Mucosa of rectum (tissue), 2 donors: Measurements from ENCODE around the gene KNL1.
"Not testable (repeated sequence)": the region's sequence is repeated elsewhere in the genome, so short reads cannot be mapped to it uniquely, and the experiment has no call there.

Experiments
- H3K27ac ChIP-seq, 2 donors: one replicate each; pipeline ENCODE4 v1.7.0; 2013; ENCODE audit warnings: inconsistent platforms in 2 of 2, low read depth in 2 of 2, low read length in 2 of 2
- H3K27me3 ChIP-seq, 2 donors: one replicate each; pipeline ENCODE4 v1.7.0; 2013; ENCODE audit warnings: low read length in 2 of 2; ENCODE audit not compliant: control insufficient read depth in 2 of 2, insufficient read depth in 2 of 2
- H3K36me3 ChIP-seq, 2 donors: one replicate each; pipeline ENCODE4 v1.7.0; 2013; ENCODE audit warnings: low read length in 2 of 2; ENCODE audit not compliant: control insufficient read depth in 2 of 2, insufficient read depth in 2 of 2
- H3K4me1 ChIP-seq, 2 donors: one replicate each; pipeline ENCODE4 v1.7.0; 2013; ENCODE audit warnings: low read length in 2 of 2, mild to moderate bottlenecking in 1 of 2; ENCODE audit not compliant: control insufficient read depth in 2 of 2, insufficient read depth in 2 of 2
- H3K4me3 ChIP-seq, 2 donors: one replicate each; pipeline ENCODE4 v1.7.0; 2013; ENCODE audit warnings: low read length in 2 of 2
- H3K9ac ChIP-seq, 2 donors: one replicate each; pipeline ENCODE4 v1.7.0; 2013; ENCODE audit warnings: low read length in 2 of 2, low read depth in 1 of 2, mild to moderate bottlenecking in 1 of 2
- H3K9me3 ChIP-seq, 2 donors: one replicate each; pipeline ENCODE4 v1.7.0; 2013; ENCODE audit warnings: low read length in 2 of 2; ENCODE audit not compliant: control insufficient read depth in 2 of 2
- donor health status: healthy.
- donor health status: Normal muscosa, but diverticular disease.

KNL1 gene

DNA sequence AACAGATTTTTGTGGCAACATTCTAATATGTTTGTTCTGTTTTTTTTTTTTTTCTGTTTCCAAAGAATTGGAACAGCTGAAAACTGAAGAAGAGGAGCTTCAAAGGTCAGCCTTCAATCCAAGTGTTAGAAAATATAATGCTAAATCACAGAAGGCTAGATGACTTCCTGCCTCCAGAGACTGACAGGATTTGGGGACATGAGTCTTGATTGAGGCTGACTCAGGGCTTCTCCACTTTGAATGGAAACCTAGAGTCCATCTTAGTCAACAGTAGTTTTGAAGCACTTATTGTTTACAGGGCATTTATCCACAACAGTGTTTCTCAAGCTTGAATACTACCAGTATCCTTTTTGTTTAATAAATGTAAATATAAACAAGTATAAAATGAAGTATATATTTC is 56.4 kb downstream of the KNL1 start:
- no peak overlapping the region for H3K27ac ChIP-seq
- no peaks in the 10 kb centered on the region for H3K4me1 ChIP-seq
- no peaks in the 10 kb centered on the region for H3K27me3 ChIP-seq
- no peaks in the 10 kb centered on the region for H3K36me3 ChIP-seq
- H3K9me3 ChIP-seq = no peaks in the 10 kb centered on the region
- H3K4me3 ChIP-seq = no peak overlapping the region
- no peak overlapping the region for H3K9ac ChIP-seq

DNA sequence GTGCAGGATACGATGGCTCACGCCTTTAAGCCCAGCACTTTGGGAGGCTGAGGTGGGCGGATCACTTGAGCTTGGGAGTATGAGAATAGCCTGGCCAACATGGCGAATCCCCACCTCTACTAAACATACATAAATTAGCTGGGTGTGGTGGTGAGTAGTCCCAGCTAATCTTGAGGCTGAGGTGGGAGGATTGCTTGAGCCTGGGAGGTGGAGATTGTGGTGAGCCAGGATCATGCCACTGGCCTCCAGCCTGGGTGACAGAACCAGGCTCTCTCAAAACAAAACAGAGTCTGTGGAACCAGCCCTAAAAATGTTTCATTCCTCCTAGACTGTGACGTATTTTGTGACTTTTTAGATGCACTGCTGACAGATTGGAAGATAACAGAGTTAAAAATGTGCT is 66.6 kb downstream of the KNL1 start:
- Histone ChIP-seq H3K27ac (no peak overlapping the region), H3K36me3 (no peaks in the 10 kb centered on the region), H3K4me3 (no peak overlapping the region), H3K9ac (no peak overlapping the region), H3K9me3 (no peaks in the 10 kb centered on the region), H3K27me3 (no peaks in the 10 kb centered on the region), H3K4me1 (no peaks in the 10 kb centered on the region)

- Histone ChIP-seq H3K4me1 (no peaks in the 10 kb centered on the region), H3K9me3 (no peaks in the 10 kb centered on the region), H3K36me3 (no peaks in the 10 kb centered on the region), H3K27ac (no peak overlapping the region), H3K9ac (no peak overlapping the region), H3K27me3 (no peaks in the 10 kb centered on the region), H3K4me3 (no peak overlapping the region)
Observed at GRCh38 chr15:40664909-40665308, 70.9 kb downstream of the KNL1 start.

DNA sequence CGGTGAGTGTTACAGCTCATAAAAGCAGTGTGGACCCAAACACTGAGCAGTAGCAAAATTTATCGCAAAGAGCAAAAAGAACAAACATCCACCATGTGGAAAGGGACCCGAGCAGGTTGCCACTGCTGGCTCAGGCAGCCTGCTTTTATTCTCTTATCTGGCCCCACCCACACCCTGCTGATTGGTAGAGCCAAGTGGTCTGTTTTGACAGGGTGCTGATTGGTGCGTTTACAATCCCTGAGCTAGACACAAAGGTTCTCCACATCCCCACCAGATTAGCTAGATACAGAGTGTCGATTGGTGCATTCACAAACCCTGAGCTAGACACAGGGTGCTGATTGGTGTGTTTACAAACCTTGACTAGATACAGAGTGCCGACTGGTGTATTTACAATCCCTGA is 82.2 kb downstream of the KNL1 start:
- not testable (repeated sequence) for H3K4me1 ChIP-seq, H3K9ac ChIP-seq, H3K4me3 ChIP-seq, H3K27me3 ChIP-seq, H3K9me3 ChIP-seq, H3K36me3 ChIP-seq, H3K27ac ChIP-seq

GRCh38 chr15:40676906-40677305 is 82.9 kb downstream of the KNL1 start:
- not testable (repeated sequence) for H3K27ac ChIP-seq, H3K27me3 ChIP-seq, H3K4me1 ChIP-seq, H3K9me3 ChIP-seq, H3K9ac ChIP-seq, H3K4me3 ChIP-seq, H3K36me3 ChIP-seq

DNA sequence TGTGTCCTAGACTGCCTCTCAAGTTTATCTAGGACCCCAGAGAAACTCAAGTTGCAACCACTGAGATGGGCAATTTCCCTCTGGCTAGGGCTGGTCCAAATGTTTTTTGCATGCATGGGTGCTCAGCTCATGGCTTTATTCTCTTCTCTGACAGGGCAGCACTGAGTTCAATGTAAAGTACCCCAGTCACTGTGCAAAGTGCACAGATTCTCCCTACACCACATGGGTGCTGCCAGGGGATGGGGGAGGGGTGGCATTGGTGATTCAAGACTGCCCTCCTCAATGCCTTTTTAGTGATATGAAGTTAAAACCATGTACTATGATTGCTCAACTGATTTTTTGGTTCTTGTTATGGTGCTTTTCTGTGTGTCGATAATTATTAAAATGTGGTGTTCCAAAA is 86.1 kb downstream of the KNL1 start:
- H3K27me3 ChIP-seq = no peaks in the 10 kb centered on the region
- H3K4me1 ChIP-seq = no peaks in the 10 kb centered on the region
- H3K36me3 ChIP-seq = no peaks in the 10 kb centered on the region
- no peaks in the 10 kb centered on the region for H3K9me3 ChIP-seq
- H3K27ac ChIP-seq = no peak overlapping the region
- no peak overlapping the region for H3K4me3 ChIP-seq
- no peak overlapping the region for H3K9ac ChIP-seq

GRCh38 chr15:40680959-40681358 is 86.9 kb downstream of the KNL1 start:
- not testable (repeated sequence) for H3K9me3 ChIP-seq, H3K36me3 ChIP-seq, H3K9ac ChIP-seq, H3K4me1 ChIP-seq, H3K27ac ChIP-seq, H3K27me3 ChIP-seq, H3K4me3 ChIP-seq

DNA sequence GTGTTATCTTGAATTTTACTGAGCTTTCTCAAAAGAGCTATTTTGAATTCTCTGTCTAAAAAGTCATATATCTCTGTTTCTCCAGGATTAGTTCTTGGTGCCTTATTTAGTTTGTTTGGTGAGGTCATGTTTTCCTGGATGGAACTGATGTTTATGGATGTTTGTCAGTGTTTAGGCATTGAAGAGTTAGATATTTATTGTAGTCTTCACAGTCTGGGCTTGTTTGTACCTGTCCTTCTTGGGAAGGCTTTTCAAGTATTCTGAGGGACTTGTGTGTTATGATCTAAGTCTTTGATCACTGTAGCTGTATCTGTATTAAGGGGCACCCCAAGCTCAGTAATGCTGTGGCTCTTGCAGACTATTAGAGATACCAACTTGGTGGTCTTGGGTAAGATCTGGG is 90.3 kb downstream of the KNL1 start:
- Histone ChIP-seq H3K9me3 (no peaks in the 10 kb centered on the region), H3K9ac (no peak overlapping the region), H3K4me3 (no peak overlapping the region), H3K4me1 (no peaks in the 10 kb centered on the region), H3K27ac (no peak overlapping the region), H3K36me3 (no peaks in the 10 kb centered on the region), H3K27me3 (no peaks in the 10 kb centered on the region)

GRCh38 chr15:40685376-40685775 is 91.3 kb downstream of the KNL1 start:
- no peaks in the 10 kb centered on the region for H3K9me3 ChIP-seq
- no peaks in the 10 kb centered on the region for H3K36me3 ChIP-seq
- H3K4me3 ChIP-seq = no peak overlapping the region
- no peak overlapping the region for H3K9ac ChIP-seq
- no peak overlapping the region for H3K27ac ChIP-seq
- no peaks in the 10 kb centered on the region for H3K27me3 ChIP-seq
- H3K4me1 ChIP-seq = no peaks in the 10 kb centered on the region

DNA sequence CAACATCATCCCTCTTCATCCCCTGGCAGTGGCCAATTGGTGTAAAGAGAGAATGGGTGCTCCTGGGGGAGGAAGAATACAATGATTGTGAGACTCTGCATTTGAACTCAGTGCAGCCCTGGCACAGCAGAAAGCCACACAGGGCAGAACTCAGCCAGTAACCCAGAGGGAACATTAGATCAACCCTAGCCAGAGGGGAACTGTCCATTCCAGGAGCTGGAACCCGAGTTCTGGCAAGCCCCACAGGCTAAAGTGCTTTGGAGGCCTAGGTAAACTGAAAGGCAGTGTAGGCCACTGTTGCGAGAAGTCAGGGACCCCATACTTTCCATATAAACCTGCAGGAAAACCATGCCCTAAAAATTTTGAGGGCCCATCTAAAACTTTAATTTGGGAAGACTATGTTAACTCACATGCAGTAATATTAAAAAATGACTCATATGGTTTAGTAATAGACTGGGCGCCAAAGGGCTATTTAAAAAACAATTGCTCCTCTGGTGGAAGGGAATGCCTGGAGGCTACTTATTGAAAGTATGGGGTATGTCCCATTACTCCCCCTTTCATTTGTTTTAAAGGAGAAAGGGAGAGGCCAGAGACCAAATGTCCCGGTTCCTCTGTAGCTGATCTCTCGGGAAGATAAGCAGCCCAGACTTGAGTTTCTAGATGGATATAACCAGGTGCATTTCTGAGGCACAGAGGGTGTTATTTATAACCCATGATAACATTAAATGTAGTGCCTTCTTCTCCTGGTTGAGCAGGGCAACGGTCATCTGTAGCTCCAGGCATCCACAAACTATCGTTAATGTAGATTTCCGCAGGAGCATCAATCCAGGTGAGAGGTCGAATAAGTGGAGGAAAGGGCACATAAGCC is 95.1 kb downstream of the KNL1 start:
- Histone ChIP-seq H3K9ac (no peak overlapping the region), H3K4me3 (no peak overlapping the region), H3K27ac (no peak overlapping the region)

More for the DNA sequence above, 95.1 kb downstream of the KNL1 start:
- no peaks in the 10 kb centered on the region for H3K9me3 ChIP-seq
- peaks cover 7 to 12% of the 10 kb centered on the region in 2 donors for H3K4me1 ChIP-seq
- H3K36me3 ChIP-seq = no peaks in the 10 kb centered on the region
- H3K27me3 ChIP-seq = no peaks in the 10 kb centered on the region
